HL-60/S4 (cell line): ENCODE results near the gene MYB.
"Not testable (repeated sequence)": the region's sequence is repeated elsewhere in the genome, so short reads cannot be mapped to it uniquely, and the experiment has no call there.

Experiments used
- in situ Hi-C: fragments of 300-500 bp; cut with MboI; formaldehyde crosslinking; loops from 2 replicates; pipeline ENCODE4 v1.14.3; 2022; ENCODE audit warnings: low sequenced_read_pairs

Gene MYB

GRCh38 chr6:135243871-135244796 is 63.0 kb downstream of the MYB start:
- in situ Hi-C loops = no loop called here

- in situ Hi-C loops = no loop called here
Observed at GRCh38 chr6:135244805-135245204, 63.7 kb downstream of the MYB start.

- in situ Hi-C loops = not testable (repeated sequence)
Observed at GRCh38 chr6:135246412-135247012, 65.4 kb downstream of the MYB start.

- in situ Hi-C loops = no loop called here
Observed at GRCh38 chr6:135250234-135250633, 69.1 kb downstream of the MYB start.

- in situ Hi-C loops = no loop called here
Observed at GRCh38 chr6:135250751-135251497, 69.8 kb downstream of the MYB start.

- in situ Hi-C loops = no loop called here
Observed at GRCh38 chr6:135251498-135252441, 70.7 kb downstream of the MYB start.

- in situ Hi-C loops = no loop called here
Observed at GRCh38 chr6:135254471-135254870, 73.4 kb downstream of the MYB start.

- in situ Hi-C loops = no loop called here
Observed at GRCh38 chr6:135256866-135257265, 75.8 kb downstream of the MYB start.

- in situ Hi-C loops = no loop called here
Observed at GRCh38 chr6:135257631-135258405, 76.7 kb downstream of the MYB start.

GRCh38 chr6:135258970-135259369 is 77.9 kb downstream of the MYB start:
- in situ Hi-C loops = no loop called here

GRCh38 chr6:135260612-135261011 is 79.5 kb downstream of the MYB start:
- in situ Hi-C loops = no loop called here

GRCh38 chr6:135261872-135262725 is 81.0 kb downstream of the MYB start:
- in situ Hi-C loops = no loop called here

GRCh38 chr6:135265278-135265677 is 84.2 kb downstream of the MYB start:
- in situ Hi-C loops = no loop called here

- in situ Hi-C loops = no loop called here
Observed at GRCh38 chr6:135266675-135267074, 85.6 kb downstream of the MYB start.

- in situ Hi-C loops = no loop called here
Observed at GRCh38 chr6:135267085-135267484, 86.0 kb downstream of the MYB start.

- in situ Hi-C loops = no loop called here
Observed at GRCh38 chr6:135268263-135268662, 87.2 kb downstream of the MYB start.

- in situ Hi-C loops = no loop called here
Observed at GRCh38 chr6:135268740-135269139, 87.6 kb downstream of the MYB start.
